ENCODE results near the gene MTMR1.
A peak's percentile ranks its signal among the peaks of the same experiment; 100 is the strongest.

The MTMR1 gene

GRCh38 chrX:150763810-150764209 is 70.6 kb downstream of the MTMR1 start:
- no peak for DNase-seq

GRCh38 chrX:150765237-150765636 is 72.0 kb downstream of the MTMR1 start:
- no peak for DNase-seq

- DNase-seq = no peak
Measured at GRCh38 chrX:150765782-150766350, 72.7 kb downstream of the MTMR1 start.

- DNase-seq = no peak
Measured at GRCh38 chrX:150766351-150767044, 73.3 kb downstream of the MTMR1 start.

- DNase-seq = no peak
Measured at GRCh38 chrX:150767045-150767395, 73.8 kb downstream of the MTMR1 start.

GRCh38 chrX:150767475-150768131 is 74.4 kb downstream of the MTMR1 start:
- DNase-seq = no peak

- no peak for DNase-seq
Measured at GRCh38 chrX:150768132-150768485, 74.9 kb downstream of the MTMR1 start.

GRCh38 chrX:150768580-150769190 is 75.5 kb downstream of the MTMR1 start:
- DNase-seq = no peak

- no peak for DNase-seq
Measured at GRCh38 chrX:150769408-150769807, 76.2 kb downstream of the MTMR1 start.

GRCh38 chrX:150770623-150771022 is 77.4 kb downstream of the MTMR1 start:
- no peak for DNase-seq

- DNase-seq = no peak
Measured at GRCh38 chrX:150771116-150771515, 77.9 kb downstream of the MTMR1 start.

GRCh38 chrX:150772150-150772970 is 79.2 kb downstream of the MTMR1 start:
- DNase-seq = peak; percentile 14

GRCh38 chrX:150773117-150773516 is 79.9 kb downstream of the MTMR1 start:
- DNase-seq = no peak

- DNase-seq = no peak
Measured at GRCh38 chrX:150773634-150774033, 80.4 kb downstream of the MTMR1 start.

GRCh38 chrX:150774798-150775568 is 81.8 kb downstream of the MTMR1 start:
- no peak for DNase-seq

GRCh38 chrX:150775569-150776350 is 82.6 kb downstream of the MTMR1 start:
- no peak for DNase-seq

GRCh38 chrX:150777328-150777992 is 84.3 kb downstream of the MTMR1 start:
- DNase-seq = no peak

GRCh38 chrX:150779385-150779784 is 86.2 kb downstream of the MTMR1 start:
- DNase-seq = no peak

- no peak for DNase-seq
Measured at GRCh38 chrX:150781677-150782076, 88.5 kb downstream of the MTMR1 start.

- DNase-seq = no peak
Measured at GRCh38 chrX:150790021-150790420, 96.8 kb downstream of the MTMR1 start.

- no peak for DNase-seq
Measured at GRCh38 chrX:150792949-150793527, 99.8 kb downstream of the MTMR1 start.
